ENCODE data around the gene ENPP6.
"Not testable (repeated sequence)": the region's sequence is repeated elsewhere in the genome, so short reads cannot be mapped to it uniquely, and the experiment has no call there.

Gene ENPP6

DNA sequence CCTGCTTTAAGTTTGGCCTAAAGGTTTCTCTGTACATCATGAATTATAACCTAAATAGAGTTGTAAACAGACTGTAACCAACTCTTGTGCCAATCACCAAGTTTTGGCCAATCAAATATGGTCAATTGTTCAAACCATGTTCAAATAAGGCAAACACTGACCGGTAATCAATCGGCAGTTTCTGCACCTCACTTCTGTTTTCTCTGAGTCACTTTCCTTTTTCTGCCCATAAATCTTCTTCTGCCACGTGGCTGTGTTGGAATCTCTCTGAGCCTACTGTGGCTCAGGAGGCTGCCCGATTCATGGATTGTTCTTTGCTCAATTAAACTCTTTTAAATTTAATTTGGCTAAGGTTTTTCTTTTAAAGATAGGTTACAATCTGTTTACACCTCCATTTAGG is 16.5 kb upstream of the ENPP6 start:
- DNase-seq, result no peak

DNA sequence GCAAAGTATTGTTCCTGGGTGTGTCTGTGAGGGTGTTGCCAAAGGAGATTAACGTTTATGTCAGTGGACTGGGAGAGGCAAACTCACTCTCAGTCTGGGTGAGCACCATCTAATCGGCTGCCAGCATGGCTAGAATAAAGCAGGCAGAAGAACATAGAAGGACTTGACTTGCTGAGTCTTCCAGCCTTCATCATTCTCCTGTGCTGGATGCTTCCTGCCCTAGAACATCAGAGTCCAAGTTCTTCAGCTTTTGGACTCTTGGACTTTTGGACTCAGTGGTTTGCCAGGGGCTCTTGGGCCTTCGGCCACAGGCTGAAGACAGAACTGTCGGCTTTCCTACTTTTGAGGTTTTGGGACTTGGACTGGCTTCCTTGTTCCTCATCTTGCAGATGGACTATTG is 15.3 kb upstream of the ENPP6 start:
- DNase-seq, result no peak

DNA sequence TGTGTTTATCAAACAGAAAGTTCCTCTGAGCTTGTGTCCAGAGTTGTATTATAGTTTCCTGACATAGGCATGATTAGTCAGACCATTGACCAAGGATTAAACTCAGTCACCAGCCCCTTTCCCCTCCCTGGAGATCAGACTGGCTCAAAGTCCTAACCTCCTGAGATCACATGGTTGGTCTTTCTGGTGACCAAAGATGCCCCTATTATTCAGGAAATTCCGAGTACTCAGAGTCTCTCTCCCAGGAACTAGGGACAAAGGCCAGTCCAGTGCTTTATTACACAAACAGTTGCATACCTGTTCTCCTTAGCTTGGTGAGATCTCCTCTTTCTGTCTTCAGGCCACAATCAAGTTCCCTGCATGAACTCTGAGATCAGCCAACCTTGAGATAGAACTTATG is 14.5 kb upstream of the ENPP6 start:
- no peak for DNase-seq

DNA sequence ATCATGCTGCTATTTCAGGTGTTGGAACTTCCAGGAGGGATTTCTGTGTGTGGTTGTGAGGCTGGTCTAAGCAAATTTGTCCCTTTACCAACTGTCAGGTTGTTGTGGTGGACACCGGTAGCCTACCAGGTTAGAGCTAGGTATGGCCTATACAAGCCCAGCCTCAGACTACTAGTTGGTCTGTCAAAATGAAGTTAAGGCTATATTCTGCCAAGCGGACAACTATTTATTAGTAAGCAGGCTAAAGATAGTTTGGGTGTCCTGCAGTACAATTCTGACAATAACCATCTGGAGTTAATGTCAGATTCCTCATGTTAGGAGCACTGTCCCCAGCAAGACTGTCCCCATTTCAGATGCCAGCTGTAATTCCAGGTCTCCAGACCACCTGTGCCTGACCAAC is 13.9 kb upstream of the ENPP6 start:
- no peak for DNase-seq

DNA sequence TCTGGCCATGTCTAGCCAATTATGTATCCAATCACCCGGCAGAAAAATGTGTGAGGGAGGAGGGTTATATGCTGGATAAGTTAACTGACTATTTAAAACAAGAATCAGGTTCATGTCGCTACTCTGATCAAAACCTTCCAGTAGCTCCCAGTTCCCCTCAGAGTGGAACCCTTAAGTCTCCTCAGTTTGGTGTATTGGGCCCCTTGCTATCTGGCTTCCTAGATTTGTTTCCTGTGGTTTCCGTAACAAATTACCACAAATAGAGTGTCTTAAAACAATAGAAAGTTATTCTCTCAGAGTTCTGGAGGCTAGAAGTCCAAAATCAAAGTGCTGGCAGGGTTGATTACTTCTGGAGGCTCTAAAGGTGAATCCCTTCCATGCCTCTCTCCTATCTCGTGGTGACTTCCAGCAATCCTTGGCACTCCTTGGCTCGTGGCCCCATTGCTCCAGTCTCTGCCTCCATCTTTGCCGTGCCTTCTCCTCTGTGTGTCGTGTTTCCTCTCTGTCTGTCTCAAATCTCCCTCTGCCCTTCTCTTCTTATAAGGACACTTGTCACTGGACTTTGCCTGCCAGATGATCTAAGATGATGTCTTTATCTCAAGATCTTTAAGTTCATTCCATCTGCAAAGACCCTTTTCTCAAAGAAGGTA is 10.5 kb upstream of the ENPP6 start:
- DNase-seq, result no peak

DNA sequence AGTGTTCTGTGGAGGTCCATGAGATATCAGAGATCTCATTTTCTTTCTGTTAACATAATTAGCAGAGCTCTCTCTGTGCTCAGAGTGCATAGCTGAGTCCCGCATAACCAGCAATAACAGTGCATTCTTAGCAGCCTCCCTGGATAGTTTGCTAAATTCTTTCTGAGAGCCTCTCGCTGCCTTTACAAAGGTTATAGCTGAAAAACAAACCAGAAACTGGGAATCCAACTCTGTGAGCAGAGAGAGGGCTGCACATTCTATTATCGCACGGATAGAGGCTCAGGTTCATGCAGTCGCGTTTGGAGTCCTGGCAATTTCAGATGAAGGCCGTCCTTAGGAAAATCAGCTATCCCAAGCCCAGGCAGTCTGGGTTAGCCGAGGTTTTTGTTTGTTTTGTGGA is 1.2 kb downstream of the ENPP6 start:
- no peak for DNase-seq

DNA sequence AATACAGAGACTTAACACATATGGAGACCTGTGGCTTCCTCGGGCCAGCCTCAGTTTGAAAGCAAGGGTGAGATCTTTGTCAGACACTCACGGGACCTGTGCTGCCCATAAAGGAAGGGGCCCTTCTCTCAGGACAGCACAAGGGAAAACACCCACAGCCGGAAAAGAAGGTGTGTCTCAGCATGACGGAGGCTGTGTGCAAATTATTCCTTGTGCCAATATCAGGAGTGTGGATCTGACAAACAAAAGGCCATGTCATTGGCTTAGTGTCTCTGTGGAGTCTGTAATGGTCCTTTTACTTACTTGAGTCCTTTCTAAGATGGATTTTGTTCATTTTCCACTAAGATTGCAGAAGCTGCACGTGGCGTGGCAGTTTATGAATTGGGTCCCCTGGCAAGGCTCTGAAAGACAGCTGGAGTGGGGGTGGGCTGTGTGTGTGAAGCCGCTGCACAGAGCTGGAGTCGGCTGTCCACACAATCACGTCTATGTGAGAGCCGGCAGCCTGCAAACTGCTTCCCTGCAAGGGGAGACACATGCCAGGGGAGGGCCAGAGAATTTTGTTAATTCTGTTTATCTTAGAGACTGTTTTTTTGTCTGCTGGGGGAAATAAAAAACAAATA is 1.9 kb downstream of the ENPP6 start:
- no peak for DNase-seq

DNA sequence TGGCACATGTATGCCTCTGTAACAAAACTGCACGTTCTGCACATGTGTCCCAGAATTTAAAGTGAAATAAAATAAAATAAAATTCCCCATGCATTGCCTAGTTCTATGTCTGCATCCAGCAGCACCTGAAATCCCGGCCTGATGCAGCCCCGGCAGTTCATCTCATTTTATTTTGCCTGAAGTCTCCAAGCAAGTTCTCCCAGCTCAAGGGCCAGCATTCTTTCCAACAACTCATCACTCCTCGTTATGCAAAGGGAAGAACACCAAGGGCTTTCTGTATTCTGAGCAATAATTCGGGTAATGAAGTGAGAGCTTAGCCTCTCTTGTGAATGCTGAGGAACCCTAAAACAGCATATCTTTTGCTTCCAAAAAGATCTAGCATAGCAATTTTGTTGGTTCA is 2.7 kb downstream of the ENPP6 start:
- no peak for DNase-seq

DNA sequence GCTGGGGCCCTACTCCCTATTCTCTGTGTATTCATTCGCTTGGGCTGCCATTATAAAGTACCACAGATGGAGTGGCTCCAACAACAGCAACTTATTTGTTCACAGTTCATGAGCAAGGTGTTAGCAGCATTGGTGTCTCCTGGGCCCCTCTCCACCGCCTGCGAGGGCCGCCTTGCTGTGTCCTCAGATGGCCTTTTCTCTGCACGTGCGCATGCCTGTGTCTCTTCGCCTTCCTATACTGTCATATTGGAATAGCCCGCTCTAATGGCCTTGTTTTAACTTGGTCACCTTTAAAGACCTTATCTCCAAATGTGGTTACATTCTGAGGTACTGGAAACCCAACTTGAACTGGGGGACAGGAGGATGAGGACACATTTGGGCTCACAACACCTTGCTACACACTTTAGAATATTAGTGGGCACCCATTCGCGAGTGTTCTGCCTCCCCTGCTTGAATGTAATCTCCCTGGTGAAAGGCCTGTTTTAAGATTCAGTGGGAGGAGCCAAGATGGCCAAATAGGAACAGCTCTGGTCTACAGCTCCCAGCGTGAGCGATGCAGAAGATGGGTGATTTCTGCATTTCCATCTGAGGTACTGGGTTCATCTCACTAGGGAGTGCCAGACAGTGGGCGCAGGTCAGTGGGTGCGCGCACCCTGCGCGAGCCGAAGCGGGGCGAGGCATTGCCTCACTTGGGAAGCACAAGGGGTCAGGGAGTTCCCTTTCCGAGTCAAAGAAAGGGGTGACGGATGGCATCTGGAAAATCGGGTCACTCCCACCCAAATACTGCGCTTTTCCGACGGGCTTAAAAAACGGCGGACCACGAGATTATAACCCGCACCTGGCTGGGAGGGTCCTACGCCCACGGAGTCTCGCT is 9.7 kb downstream of the ENPP6 start:
- not testable (repeated sequence) for DNase-seq

DNA sequence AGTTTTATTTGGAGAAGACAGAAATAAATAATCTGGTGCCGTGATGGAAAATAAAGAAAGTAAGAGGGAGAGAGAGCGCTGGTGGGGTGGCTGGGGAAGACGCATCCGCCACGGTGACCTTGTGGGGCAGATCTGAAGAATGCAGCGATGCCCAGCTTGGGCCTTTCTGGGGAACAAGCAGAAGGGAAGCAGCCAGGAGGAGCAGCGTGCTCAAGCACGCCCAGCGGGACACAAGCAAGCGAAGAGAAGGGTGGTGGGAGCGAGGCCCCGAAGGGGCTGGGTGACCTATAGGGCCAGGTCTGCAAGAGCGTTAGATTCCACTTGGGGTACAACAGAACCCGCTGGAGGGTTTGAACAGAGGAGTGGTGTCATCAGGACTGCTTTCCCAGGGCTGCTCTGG is 12.4 kb downstream of the ENPP6 start:
- DNase-seq, result no peak

DNA sequence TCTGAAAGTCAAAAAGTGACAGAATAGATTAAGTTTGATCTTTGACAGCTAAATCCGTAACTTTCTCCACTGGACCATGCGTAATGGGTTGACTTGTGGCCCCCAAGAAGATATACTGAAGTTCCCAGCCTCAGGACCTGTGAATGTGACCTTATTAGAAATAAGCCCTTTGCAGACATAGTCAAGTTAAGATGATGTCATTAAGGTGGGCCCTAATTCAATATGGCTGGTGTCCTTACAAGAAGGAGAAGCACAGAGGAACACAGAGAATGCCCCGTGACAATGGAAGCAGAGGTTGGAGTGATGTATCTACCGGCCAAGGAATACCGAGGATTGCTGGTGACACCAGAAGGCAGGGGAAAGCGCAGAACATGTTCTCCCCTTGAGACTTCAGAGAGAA is 14.4 kb downstream of the ENPP6 start:
- DNase-seq, result no peak

DNA sequence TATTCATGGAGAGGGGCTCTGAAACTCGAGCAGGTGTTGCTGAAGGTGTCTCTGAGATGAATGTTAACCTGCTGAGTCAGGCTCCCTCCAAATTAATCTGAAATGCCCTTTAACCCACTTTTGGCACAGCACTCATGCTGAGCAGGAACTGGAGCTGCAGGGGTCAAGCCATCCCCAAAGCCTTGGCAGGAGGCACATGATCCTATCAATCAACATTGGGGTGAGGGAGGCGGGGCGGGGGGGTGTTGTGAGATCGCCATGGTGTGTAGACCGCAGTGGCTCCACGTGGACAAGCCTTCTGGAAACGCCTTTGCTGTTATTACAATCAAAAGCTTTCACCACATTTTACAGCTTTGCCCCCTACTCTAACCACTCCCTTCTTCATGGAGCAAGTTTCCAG is 16.5 kb downstream of the ENPP6 start:
- no peak for DNase-seq

DNA sequence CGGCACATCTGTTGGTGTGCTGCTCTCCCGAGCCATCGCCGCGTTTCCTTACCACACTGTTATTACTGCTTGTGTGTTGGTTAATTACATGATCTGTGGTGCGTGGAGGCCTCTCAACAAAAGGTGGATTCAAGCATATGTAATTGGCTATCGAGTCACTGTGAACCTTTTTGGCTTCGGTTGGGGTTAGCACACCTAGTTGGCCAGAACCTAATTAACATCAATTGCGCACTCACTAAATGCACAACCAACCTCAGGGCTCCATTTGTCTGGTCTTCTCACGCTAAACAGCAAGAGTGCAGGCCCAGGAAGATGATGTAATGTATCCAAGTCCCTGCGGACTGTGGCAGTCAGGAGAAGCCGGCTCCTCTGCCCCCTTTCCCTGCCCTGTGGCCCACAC is 17.4 kb downstream of the ENPP6 start:
- DNase-seq, result no peak

DNA sequence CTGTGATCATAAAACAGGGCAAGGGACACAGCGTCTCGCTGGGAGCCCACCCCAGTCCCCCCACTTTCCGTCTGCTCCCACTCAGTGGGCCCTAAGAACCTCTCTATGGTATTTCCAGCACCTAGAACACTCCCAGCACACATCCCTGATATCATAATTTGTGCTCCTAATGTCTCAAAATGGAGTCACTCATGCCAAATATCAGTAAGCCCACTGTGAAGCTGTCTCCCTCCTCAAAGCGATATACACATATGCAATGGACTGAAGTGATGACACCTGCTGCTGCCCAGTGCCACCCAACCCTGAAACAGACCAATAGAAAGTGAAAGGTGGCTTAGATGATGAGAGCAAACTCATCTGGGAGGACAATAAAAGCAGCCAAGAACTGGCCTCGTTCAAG is 17.9 kb downstream of the ENPP6 start:
- DNase-seq, result no peak

DNA sequence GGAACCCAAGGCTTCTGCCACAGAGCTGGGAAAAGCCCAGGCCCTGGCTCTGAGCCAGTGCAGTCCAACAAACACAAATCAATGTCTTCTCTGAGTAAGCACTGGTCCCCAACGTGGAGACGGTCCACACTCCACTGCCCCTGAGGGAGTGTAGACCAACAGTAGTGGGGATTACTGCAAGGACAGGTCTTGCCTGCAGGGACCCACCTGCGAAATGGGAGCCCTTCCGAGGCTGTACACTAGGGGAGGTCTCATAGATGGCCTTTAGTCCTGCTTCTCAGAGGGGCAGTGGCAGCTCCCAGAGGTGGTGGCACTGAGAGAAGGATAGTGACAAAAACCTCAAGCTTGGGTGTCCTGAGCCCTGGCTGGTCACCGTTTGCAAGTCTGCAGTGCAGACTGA is 19.5 kb downstream of the ENPP6 start:
- no peak for DNase-seq

DNA sequence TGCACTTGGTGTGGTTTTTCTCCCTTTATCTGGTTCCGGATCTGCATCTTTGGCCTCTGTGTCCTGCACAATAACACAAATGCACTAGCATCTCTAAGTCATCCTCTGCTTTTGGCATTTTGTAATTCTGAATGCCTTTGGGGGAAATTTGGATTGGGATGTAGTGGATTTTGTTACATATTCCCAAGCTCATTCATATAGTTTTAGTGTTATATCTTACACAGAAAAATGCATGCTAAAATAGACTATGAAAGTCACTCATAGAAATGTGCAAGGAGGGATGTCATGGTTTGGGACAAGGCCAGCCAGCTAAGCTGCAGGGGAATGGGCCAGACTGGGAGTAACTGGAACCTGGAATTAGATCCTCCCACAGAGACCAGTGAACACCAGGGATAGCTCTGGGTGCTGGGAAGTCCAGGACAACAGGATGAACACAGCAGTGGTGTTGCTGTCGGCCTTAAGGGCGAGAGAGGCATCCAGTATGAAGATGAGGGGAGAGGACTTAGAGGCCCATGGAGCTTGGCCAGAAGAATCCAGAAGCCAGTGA is 20.1 kb downstream of the ENPP6 start:
- DNase-seq, result no peak

DNA sequence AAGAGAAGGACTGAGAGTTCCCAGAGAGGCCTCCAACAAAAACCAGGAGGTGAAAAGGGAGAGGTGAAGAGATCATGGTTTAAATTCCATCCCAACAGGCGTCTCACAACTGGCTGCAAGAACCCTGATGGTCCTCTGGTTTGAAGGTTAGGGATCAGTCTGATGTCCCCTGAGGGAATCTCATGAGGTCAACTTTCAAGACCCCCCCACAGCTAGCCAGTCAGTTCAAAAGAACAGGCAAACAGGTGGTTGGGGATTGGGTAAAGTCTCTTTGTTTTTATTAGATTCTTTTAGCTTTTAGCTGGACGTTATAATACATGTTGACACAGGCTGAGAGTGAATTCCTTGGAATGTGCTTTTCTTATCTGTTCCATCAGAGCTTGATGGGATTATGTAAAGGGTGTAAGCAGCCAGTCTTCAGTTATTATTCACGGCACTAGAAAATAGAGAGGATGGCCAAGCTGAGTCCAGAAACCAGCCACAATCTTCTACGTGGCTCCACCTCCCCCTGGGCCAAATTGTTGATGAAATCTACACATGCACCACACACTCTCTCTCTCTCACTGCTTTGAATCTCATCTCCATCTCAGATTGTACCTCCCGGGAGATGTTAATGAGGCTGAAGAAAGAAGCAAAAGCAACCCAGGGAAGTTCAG is 20.8 kb downstream of the ENPP6 start:
- DNase-seq, result no peak

DNA sequence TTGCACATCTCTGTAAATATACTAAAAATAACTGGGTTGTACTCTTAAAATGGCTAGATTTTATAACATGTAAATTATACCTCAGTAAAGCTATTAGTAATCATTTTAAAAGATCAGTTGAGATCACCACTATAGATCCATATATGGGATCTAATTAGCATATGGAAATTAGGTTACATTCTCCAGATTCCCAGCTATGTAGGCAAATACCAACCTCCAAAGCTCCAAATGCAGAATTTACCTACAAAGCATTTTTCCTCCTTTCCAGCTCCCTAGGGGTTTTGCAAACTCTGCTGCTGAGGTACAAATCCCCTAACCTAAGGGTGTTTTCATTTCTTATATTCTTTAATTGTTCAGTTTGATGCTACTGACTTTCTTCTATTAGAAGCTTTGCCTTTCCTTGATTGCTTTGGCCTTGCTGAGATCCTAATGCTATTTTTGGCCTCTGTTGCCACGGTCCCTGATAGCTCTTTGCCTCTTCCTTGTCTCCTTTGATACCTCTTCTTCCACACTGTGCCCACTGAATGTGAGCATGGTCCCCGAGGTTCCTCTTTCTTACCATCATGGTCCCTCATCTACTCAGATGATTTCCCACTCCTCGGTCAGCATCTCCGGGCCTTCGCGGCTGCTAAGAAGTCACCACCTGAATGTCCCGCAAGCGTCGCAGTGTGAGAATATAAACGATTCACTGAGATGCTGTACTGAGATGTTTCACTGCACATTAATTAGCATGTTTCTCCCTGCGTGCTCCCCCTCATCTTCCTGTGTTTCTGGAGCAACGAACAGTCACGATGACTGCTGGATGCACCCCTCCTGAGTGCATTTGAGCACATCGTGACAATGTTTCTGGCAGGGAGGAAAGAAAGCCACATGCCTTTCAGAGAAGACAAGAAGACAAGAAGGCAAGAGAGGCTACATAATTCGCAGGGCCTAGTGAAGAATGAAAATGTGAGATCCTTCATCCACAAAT is 23.8 kb downstream of the ENPP6 start:
- no peak for DNase-seq

DNA sequence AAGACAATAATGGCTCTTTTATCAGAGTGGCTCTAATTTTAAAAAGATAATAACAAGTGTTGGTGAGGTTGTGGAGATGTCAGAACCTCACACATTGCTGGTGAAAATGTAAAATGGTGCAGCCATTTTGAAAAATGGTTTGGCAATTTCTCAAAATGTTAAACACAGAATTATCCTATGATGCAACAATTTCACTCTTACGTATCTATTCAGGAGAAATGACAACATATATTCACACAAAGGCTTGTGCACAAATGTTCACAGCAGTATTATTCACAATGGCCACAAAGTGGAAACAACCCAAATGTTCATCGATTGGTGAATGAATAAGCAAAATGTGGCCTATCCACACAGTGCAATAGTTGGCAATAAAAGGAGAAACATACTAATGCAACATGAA is 24.7 kb downstream of the ENPP6 start:
- DNase-seq, result no peak

DNA sequence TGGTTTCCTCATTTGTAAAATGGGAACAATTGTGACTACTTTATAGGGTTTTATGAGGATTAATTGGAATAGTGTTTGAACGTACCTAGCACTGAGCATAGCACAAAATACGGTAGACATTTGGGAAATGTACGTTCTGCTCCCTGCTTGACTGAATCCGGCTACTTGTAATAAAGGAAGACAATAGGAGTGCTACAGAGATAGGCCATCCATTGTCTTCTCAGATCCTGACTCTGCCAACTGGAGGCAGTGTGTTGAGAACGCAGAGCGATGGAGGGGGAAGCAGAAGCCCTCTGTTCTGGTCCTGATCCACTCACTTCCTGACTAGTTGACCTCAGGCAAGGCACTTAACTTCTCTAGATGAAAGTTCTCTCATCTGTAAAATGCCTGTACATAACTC is 26.4 kb downstream of the ENPP6 start:
- no peak for DNase-seq

DNA sequence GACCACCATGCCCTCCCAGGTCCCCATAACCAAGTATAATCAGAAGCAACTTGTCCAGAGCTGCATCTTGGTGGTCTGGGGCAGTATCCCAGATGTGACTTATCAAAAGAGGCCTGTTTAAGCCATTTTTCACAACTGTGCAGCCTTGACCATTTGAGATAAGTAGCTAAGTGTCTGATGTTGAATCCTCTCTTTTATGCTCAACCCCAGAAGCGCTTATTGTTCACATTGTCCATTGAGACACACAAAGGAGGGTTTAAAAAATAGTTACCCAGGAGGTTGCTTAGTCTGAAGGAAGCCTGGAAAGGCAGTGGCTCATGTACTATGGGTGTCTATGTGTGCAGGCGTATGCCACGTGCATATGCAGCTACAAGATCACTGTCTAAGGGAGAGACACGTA is 27.0 kb downstream of the ENPP6 start:
- DNase-seq, result no peak

DNA sequence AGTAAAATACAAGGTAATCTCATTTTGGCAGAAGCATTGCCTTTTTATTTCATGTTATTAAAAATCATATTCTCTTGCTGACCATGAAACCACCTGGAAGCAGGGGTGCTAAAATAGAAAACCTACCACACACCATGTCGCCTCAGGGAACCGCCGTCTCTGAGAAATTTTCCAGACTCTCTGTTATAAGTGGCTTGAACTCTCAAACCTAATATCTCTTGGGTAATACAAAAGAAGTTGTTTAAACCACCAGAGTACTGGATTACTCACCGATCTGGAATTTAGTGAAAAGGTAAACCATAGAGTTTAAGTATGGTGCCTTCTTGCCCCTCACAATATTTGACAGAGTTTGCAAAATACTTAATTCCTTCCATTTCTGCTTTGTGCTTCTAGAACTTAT is 27.7 kb downstream of the ENPP6 start:
- no peak for DNase-seq
